Measurements from ENCODE around the gene GLIS1. TPM values are rescaled to one million over a fixed set of nuclear protein-coding genes. Genes with fewer than 3 reads are reported as not detected.

GLIS1 gene
- polyA plus RNA-seq, 3 donors: not detected

GRCh38 chr1:53732409-53732808, 6.6 kb downstream of the GLIS1 start:
- H3K4me1 Mint-ChIP-seq: peaks cover under 1% of the 10 kb centered on the region
- DNase-seq: no peak
- H3K79me2 ChIP-seq (ENCODE audit: insufficient read depth, low read length): no peaks in the 10 kb centered on the region
- no CpG with 5 or more reads among the region's 3 CpGs for WGBS (ENCODE audit: insufficient coverage)
- no peak overlapping the region for H3K9ac ChIP-seq (ENCODE audit: insufficient read depth, low read length, poor library complexity, severe bottlenecking)
- peaks cover 27 to 50% (median 39%) of the 10 kb centered on the region in 3 donors for H3K27me3 Mint-ChIP-seq (ENCODE audit: low read depth in 3 of 3)
- H3K36me3 ChIP-seq (replicated peaks in 1 of 2; ENCODE audit: control insufficient read depth in 1 of 2, insufficient read depth in 2 of 2, low read length in 2 of 2): no peaks in the 10 kb centered on the region
- no peaks in the 10 kb centered on the region for H3K4me1 ChIP-seq (ENCODE audit: control insufficient read depth in 1 of 2, insufficient read depth in 2 of 2, low read length in 2 of 2)
- H3K4me3 ChIP-seq (replicated peaks in 1 of 3; ENCODE audit: low read depth in 2 of 3, low read length in 3 of 3): no peak overlapping the region
- no peaks in the 10 kb centered on the region for H3K36me3 Mint-ChIP-seq
- H3K27ac ChIP-seq (ENCODE audit: low read depth in 1 of 2, low read length in 2 of 2): no peak overlapping the region
- intact Hi-C loops (cut with micrococcal nuclease): no loop called here
- no peak for TF ChIP-seq CTCF (IDR thresholded peaks at IDR 0.05)
- H2AFZ ChIP-seq (ENCODE audit: insufficient read depth, low read depth, low read length, poor library complexity, severe bottlenecking): no peak overlapping the region
- H3K9me3 Mint-ChIP-seq: peaks cover 0 to 2% (median 0%) of the 10 kb centered on the region in 7 donors
- H3K4me3 Mint-ChIP-seq: no peak overlapping the region
- peaks cover 27 to 28% of the 10 kb centered on the region in 2 donors for H3K27me3 ChIP-seq (ENCODE audit: control insufficient read depth in 2 of 2, insufficient read depth in 2 of 2, low read length in 2 of 2)
- H3K27ac Mint-ChIP-seq: no peak overlapping the region
- no peak overlapping the region for H3K4me2 ChIP-seq (replicated peaks; ENCODE audit: extremely low read depth, low read length, poor library complexity, severe bottlenecking)
- H4K20me1 ChIP-seq (ENCODE audit: insufficient read depth, low read length): no peaks in the 10 kb centered on the region
- H3K9me3 ChIP-seq (replicated peaks in 1 of 2; ENCODE audit: control insufficient read depth in 1 of 2, insufficient read depth in 1 of 2, low read length in 2 of 2): peaks cover 0 to 4% of the 10 kb centered on the region in 2 donors

- intact Hi-C loops (cut with micrococcal nuclease): no loop called here
- Mint-ChIP-seq H3K4me3 (no peak overlapping the region), H3K27me3 (ENCODE audit: low read depth in 3 of 3) (peaks cover 21 to 45% (median 35%) of the 10 kb centered on the region in 3 donors), H3K27ac (no peak overlapping the region), H3K4me1 (no peaks in the 10 kb centered on the region), H3K36me3 (no peaks in the 10 kb centered on the region), H3K9me3 (peaks cover 0 to 2% (median 0%) of the 10 kb centered on the region in 7 donors)
- Histone ChIP-seq H3K4me1 (ENCODE audit: control insufficient read depth in 1 of 2, insufficient read depth in 2 of 2, low read length in 2 of 2) (no peaks in the 10 kb centered on the region), H2AFZ (ENCODE audit: insufficient read depth, low read depth, low read length, poor library complexity, severe bottlenecking) (no peak overlapping the region), H3K9ac (ENCODE audit: insufficient read depth, low read length, poor library complexity, severe bottlenecking) (no peak overlapping the region), H4K20me1 (ENCODE audit: insufficient read depth, low read length) (no peaks in the 10 kb centered on the region), H3K27ac (ENCODE audit: low read depth in 1 of 2, low read length in 2 of 2) (no peak overlapping the region), H3K27me3 (ENCODE audit: control insufficient read depth in 2 of 2, insufficient read depth in 2 of 2, low read length in 2 of 2) (peaks cover 21 to 22% of the 10 kb centered on the region in 2 donors), H3K4me3 (replicated peaks in 1 of 3; ENCODE audit: low read depth in 2 of 3, low read length in 3 of 3) (no peak overlapping the region), H3K4me2 (replicated peaks; ENCODE audit: extremely low read depth, low read length, poor library complexity, severe bottlenecking) (no peak overlapping the region), H3K79me2 (ENCODE audit: insufficient read depth, low read length) (no peaks in the 10 kb centered on the region), H3K9me3 (replicated peaks in 1 of 2; ENCODE audit: control insufficient read depth in 1 of 2, insufficient read depth in 1 of 2, low read length in 2 of 2) (peaks cover 0 to under 1% of the 10 kb centered on the region in 2 donors), H3K36me3 (replicated peaks in 1 of 2; ENCODE audit: control insufficient read depth in 1 of 2, insufficient read depth in 2 of 2, low read length in 2 of 2) (no peaks in the 10 kb centered on the region)
- DNase-seq: no peak
- 86% methylated on average over 2 of the region's 8 CpGs for WGBS (ENCODE audit: insufficient coverage)
- no peak for TF ChIP-seq CTCF (IDR thresholded peaks at IDR 0.05)
These were observed 7.1 kb downstream of the GLIS1 start for GRCh38 chr1:53731779-53732305.
